Fibroblast of skin of back (primary cell): ENCODE measurements around the gene JCHAIN.
"Not testable (repeated sequence)": the region's sequence is repeated elsewhere in the genome, so short reads cannot be mapped to it uniquely, and the experiment has no call there.

ENCODE experiments used
- DNase-seq: peaks from one replicate; pipeline ENCODE4 v3.0.0-alpha.2; 2013

JCHAIN gene

DNA sequence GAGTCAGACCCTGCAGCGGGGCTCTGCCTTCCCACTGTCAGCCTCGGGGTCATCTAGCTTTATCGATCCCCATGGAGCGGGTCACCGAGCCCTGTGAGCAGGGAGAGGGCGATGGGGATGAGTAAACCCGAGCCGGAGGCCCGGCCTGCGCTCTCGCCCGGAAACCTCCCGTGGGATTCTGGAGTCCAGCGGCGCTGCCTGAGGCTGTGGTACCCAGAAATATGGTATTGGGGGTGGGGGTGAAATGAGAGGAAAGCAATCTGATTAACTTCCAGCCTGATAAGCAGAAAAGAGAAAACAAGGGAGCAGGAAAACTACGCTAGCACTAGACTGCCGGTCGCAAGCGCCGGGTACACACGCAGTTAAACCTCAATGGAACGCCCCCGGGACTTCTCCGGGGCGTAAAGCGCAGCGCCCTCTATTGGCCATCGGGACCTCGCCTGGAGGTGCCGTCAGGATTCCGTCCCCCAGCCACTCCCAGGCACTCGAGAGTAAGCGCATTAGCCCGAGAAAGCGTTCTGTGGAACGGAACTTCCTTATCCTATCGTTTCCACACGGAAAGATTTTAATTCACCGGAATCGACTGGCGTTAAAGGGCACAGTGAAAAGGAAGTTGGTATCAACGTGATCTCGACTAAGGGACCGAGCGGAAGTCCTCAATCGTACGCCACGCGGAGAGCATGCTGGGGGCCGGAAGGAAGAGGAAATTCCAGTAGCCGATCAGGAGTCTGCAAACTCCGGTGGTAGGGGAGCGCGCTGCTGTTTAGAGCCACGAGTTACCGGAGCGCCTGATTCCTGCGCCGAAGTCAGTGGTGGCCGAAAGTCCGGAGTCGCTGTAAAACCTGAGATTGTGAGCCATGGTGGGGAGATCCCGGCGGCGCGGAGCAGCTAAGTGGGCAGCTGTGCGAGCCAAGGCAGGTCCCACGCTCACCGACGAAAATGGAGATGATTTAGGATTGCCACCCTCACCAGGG is 21.8 kb upstream of the JCHAIN start, which contains the start of gene UTP3:
Gene UTP3 (plus strand): TSS at position 712 of the 974 bp plus-strand sequence. CDS start 146 bp downstream, at position 858.
- DNase-seq, result peak; percentile 100

DNA sequence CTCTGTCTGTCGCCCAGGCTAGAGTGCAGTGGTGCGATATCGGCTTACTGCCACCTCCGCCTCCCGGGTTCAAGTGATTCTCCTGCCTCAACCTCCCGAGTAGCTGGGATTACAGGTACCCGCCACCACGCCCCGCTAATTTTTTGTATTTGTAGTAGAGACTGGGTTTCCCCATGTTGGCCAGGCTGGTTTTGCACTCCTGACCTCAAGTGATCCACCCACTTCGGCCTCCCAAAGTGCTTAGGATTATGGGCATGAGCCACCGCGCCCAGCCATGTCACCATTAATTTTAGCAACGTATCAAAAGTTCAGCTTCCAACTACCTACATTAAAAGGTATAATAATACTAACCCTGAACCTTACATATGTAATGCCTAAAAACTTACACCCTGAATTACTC is 21.1 kb upstream of the JCHAIN start:
- DNase-seq, result no peak

DNA sequence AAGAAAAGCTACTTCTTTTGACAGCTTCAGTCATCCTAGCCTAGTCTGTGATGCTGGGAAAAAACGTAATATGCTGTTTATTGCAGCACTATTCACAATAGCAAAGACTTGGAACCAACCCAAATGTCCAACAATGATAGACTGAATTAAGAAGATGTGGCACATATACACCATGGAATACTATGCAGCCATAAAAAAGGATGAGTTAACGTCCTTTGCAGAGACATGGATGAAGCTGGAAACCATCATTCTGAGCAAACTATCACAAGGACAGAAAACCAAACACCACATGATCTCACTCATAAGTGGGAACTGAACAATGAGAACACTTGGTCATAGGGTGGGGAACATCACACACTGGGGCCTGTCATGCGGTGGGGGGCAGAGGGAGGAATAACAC is 15.8 kb upstream of the JCHAIN start:
- not testable (repeated sequence) for DNase-seq

DNA sequence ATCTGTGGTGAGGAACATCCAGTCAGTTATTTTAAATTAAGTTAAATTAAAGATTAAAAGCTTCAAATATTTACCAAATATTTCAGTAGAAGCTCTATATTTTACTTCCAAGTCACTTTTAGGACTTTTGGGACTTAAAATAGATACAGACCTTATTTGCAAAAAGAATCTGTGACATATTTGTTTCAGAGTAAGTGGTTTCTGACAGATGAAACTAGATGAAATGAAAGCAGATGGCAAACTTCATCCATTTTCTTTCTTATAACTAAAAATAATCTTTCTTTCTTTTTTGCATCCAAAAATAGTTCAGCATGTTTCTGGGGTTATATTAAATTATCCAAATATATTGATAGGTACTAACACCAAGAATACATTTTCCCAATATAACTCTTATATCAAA is 15.4 kb upstream of the JCHAIN start:
- DNase-seq, result no peak

DNA sequence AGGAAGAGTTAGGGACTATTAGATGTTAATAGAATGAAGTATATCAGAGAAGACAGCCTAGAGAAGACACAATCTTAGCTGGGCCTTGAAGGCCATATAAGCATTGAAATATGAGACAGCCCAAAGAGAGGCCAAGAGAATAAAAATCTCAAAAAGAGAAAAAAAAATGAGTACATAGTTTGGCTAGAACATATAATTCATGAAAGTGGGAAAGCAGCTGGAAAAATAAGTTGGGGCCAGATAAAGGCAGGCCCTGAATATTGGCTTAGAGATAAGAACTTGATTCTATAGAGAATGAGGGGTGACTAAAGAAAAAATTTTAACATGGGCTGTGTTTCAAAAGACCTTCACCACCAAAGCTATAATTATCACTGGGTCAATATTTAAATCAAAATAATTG is 14.6 kb upstream of the JCHAIN start:
- DNase-seq, result no peak

DNA sequence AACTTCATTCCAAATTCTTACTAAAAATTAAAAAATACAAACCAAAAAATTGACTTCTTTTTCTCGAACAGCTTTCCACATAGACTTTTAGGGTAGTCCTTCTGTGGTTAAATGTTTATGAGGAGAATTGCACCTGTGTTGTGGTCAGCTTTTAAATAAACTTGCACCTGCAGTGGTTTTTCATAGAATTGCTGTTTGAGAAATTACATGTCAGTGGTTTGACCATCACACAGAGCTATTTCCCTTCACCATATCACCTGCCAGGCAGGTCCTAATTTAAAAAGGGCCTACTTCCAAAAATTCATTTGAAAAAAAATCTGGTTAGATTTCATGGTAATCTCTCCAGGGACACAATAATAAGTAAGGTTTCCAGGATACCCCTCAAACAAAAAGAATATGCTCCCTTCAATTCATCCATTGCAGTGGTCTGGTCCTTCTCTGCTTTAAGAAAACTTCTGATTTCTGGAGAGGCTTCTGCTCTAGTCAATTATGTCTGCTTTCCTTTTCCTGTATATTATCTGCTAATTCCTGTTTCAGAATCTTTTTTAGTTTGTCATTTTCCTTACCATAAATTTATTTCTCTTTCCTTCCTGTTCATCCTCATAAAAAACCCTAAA is 12.2 kb upstream of the JCHAIN start:
- no peak for DNase-seq

DNA sequence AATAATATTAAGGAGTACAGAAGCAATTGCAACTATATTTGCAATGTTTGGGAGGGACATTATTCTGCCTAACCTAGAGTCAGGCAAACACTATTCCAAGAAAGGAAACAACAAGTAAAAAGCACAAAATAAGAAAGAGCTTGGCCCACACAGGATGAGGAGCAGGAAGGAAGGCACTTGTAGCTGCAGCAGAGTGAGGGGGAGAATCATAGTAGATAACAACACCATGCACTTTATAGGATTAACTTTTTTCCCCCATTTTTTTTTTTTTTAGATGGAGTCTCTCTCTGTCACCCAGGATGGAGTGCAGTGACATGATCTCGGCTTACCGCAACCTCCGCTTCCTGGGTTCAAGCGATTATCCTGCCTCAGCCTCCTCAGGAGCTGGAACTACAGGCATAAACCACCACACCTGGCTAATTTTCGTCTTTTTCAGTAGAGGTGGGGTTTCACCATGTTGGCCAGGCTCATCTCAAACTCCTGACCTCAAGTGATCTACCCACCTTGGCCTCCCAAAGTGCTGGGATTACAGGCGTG is 10.3 kb upstream of the JCHAIN start:
- no peak for DNase-seq

DNA sequence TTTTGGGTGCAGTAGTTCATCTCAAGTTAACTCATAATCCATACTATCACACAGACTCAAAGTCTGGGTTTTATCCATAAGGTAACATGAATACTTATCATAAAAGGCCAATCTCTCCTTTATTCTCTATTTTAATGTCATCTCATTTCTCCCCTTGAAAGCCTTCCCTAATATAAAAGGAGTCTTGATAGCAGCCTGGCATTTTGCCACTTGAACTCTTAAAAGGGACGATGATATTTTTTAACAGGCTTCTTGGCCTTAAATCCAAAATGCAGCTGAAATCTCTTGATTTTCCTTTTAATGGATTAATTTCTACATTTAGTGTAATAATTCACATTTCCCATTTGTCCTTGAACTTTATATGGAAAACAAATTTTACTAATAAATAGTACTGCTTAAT is 8.4 kb upstream of the JCHAIN start:
- DNase-seq, result no peak

DNA sequence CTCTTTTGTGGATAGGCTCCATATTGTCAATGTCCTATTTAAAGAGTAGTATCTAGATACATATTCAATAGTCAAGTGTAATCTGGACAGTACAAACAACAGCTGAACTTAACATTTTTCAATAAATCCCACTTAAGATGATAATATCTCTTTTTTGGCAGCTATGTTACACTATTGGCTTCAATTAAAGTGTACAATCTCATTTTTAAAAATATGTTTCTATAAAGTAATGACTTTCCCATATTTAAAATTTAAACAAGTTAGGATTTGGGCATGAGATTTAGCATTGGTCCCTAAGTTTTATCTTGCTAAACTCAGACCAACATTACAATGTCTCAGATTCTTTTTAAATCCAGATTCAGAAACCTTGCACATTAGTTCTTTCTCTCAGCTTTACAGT is 7.9 kb upstream of the JCHAIN start:
- DNase-seq, result no peak

DNA sequence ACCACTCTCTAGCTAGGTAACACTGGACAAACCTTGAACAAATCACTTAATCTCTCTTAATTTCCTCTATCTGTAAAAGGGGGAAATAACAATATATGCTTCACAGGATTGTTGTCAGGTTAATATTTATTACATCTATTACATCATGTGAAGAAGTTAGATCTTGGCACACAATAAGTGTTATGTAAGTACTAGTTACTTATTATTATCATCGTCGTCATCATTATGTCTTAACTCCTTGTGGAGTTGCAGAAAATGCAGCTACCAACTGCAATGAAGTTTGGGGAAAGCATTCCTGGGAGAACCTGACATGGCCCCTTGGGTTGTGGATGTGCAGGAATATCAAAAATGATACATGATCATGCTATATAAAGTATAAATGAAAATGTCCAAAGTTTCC is 4.8 kb upstream of the JCHAIN start:
- no peak for DNase-seq

DNA sequence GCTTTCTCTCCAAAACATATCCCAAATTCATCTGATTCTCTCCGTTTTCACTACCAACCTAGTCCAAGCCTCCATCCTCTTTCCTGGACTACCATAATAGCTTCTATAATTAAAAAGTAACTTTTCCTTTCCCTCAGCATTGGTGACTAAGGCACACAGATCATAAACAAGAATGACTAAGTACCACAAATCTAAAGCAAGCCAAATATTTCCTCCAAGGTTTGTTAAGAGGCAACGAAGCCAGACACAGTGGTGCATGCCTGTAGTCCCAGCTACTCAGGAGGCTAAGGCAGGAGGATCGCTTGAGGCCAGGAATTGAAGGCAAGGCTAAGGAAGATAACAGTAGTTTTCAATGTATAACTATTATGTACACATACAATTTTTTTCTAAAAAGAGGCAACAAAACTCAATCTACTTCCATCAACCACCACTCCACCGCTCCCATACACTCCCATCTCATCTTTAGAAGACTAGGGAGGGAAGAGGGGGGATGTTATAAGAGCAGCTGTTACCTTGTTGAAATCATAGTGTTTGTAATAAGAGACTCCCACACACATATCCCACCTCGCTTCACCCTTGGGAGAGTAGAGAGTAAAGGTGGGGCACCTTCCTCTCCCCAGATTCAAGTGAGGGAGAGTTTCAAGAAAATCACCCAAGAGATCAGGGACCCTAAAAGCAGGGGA is 4.2 kb upstream of the JCHAIN start:
- peak; percentile 11 for DNase-seq

DNA sequence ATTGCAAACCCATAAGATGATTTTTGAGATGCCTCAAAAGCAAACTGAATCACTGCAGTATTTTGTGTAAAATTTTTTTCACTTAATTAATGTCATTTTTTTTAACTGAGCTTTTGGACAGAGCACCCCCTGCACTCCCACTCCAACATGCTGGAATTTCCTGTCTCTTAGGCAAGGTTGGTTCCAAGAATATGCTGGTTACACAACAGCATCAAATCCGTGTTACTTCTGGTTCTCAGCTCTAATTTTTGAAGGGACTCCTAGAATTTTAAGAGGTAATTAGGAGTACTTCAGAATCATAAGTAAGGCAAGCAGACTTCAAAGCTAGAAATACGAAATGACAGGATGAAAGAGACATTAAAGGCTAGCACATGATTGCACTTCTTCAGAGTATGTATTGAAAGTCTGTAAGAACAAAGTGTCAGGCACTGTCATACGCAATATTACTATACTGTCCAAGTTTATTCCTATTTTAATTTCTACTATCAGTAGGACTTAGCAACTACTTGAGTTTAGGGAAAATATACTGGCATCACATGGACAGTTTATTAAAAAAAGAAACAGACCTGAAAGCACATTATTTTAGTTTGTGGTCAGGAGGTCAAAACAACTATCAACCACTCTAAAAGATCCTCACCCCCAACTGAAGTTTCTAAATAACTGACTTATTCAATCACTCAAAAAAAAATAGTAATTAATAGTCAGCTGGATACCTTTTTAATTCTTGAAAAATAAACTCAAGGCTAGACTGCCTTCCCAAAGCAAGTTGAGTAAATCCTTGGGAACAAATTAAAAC is 1.6 kb upstream of the JCHAIN start:
- peak; percentile 17 for DNase-seq

DNA sequence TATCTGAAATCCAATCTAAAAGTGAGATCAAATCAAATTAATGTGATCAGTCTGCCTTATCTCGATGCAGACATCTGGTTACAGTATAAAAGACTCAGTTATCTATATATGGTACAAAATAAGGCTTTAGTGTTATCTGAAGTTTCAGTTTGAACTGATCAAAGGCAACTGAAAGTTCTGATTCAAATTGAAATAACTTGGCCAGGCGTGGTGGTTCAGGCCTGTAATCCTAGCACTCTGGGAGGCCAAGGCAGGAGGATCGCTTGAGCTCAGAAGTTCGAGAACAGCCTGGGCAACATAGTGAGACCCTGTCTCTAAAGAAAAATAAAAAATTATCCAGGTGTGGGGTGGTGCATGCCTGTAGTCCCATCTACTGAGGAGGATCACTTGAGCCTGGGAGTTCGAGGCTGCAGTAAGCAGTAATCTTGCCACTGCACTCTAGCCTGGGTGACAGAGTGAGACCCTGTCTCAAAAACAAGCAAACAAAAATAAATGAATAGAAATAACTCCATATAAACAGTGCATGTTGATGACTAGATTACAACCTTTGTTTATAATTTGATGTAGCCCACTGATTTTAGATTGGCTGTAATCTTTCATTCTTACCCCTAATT is 4.9 kb downstream of the JCHAIN start:
- DNase-seq, result not testable (repeated sequence)

DNA sequence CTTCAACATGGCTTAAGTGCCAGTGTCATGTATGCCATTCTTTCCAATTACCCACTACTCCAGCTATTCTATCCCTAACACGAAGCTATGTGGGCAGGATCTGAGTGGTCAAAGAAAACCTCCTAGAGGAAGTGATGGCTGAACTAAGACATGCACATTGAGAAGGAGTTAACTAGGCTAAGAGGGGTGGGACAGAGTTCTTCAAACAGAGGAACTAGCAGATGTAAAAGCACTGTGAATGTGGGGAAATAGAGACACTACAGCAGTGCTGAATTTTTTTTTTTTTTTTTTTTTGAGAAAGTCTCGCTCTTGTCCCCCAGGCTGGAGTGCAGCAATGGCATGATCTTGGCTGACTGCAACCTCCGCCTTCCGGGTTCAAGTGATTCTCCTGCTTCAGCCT is 6.2 kb downstream of the JCHAIN start:
- no peak for DNase-seq

DNA sequence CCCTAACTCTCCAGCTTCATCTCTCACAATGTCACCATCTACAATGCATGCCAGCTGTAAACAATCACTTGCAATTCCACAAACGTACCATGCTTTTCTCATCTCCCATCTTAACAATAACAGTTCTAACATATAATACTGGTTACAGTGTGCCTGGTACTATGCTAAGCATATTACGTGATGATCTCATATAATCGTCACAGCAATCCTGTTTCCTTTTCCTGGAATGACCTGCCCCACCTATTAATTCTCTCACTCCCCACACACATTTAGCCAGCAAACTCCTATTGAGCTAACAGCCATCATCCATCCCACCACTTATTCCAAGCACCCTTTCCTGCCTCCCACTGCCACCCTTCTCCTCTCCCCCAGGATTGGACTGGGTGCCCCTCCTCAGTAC is 7.9 kb downstream of the JCHAIN start:
- DNase-seq, result no peak

DNA sequence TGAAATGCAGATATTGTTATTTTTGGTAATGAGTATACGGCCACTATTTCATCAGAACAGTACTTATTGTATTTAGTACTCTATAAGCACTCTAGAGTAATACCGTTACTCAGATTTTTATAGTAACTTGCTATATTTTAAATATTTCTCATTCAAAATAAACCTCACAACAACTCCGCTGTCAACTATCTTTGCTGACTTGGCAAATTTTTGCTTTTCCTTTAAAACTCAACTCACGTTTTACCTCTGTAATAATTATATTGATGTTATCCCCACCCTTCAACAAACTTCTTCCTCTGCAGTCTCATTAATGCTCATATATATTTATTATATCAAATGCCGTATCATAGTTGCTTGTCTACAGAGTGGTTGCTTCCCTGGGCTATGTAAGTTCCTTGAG is 9.0 kb downstream of the JCHAIN start:
- DNase-seq, result no peak

DNA sequence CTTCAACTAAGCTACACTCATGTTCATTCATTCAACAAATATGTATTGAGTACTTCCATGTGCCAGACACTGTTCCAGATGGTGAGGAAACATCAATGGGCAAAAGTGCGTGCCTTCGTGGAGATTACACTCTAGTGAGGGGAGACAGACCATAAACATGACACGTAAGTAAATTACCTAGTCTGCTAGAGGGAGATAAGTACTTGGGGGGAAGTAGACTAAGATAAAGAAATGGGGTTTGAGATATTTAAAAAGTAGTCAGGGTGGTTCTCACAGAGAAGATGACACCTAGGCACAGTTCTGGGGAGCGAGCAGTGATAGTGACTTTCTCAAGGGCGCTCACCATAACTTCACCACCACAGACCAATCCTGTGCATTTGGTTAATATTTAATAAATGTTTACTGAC is 11.7 kb downstream of the JCHAIN start:
- no peak for DNase-seq

DNA sequence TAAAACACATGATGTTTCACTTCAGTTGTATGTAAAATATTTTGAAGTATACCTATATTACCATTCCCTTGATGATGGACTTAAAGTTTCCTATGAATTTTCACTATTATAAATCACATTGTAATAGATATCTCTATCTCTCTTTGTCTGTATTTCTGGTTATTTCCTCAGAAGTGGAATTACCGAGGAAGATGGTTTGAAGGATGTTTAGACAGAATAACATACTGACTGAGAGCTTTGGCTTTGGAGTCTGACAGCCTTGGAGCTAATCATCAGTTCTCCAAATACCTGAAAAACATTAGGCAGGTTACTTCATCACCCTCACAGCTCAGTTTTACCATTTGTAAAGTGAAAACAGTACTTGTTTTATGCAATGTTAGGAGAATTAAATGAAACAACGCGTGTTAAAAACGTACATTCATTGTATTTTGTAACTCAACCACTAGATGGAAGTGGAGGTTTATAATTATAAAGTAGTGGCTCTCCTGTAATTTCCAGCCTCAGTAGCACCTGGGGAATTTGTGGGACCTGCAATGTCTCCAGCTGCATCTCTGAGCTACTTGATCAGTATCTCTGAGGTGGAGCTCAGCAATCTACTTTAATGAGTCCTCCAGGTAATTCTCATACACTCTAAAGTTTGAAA is 14.3 kb downstream of the JCHAIN start:
- DNase-seq, result peak; percentile 21

DNA sequence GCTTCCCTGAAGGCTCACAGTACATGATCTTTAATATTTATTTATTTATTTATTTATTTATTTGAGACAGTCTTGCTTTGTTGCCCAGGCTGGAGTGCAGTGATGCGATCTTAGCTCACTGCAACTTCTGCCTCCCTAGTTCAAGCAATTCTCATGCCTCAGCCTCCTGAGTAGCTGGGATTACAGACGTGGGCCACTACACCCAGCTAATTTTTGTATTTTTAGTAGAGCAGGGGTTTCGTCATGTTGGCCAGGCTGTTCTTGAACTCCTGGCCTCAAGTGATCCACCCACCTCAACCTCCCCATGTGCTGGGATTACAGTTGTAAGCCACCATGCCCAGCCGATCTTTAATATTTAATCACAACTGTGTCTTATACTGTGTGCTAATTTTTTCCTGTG is 15.6 kb downstream of the JCHAIN start:
- DNase-seq, result not testable (repeated sequence)

DNA sequence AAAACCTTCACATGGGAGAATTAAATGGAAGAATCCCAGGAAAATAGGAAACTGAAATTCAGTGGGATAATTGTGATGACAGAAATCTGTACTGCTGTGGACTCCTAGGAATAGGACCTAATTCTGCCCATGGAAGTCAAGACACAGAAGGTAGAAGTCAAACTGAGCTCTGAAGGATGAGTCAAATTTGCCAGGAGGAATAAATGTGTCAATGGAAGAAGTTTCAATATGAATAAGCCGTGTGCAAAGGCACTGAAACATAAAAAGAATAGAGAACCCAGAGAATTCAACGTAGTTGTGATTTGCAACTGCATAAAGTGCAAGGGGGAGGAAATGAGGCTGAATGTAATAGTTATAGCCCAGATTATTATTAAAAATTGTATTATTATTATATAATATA is 26.1 kb downstream of the JCHAIN start:
- no peak for DNase-seq

DNA sequence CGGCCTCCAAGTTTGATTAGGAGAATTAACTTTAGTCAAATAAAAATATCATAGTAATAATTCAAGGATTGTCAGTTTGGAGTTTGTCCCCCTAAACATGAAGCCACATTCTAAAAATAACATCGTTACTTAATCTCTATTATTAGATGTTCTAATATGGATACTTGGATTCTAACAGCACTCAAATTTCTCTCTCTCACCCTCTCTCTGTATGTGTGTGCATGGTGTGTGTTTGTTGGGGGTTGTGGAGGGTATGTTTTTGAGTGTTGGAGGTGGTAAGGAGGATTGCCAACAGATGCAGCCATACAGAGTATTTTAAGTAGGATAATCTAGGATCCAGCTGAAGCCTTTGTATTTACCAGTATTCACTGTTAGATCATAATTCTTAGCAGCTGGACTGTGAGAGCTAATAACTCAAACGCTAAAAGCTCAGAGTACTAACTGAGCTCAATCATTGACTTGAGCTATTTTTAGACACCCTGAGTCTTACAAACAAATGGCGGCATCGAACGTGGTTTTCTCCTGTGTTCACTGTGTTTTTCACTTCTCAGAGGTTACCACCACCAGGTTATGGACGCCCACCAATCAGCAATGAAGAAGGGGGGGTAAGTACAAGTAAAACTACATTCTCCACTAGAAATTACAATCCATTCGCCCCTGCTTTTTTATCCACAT is 28.9 kb downstream of the JCHAIN start:
- no peak for DNase-seq
